ENCODE data around the gene ZNF691.
A peak's percentile ranks its signal among the peaks of the same experiment; 100 is the strongest.
"Not testable (repeated sequence)": the region's sequence is repeated elsewhere in the genome, so short reads cannot be mapped to it uniquely, and the experiment has no call there.

Gene ZNF691, protein sequence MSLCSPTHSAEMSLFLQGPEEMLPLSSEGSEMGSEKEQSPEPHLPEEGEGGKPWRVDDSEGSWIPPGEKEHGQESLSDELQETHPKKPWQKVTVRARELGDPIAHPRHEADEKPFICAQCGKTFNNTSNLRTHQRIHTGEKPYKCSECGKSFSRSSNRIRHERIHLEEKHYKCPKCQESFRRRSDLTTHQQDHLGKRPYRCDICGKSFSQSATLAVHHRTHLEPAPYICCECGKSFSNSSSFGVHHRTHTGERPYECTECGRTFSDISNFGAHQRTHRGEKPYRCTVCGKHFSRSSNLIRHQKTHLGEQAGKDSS

DNA sequence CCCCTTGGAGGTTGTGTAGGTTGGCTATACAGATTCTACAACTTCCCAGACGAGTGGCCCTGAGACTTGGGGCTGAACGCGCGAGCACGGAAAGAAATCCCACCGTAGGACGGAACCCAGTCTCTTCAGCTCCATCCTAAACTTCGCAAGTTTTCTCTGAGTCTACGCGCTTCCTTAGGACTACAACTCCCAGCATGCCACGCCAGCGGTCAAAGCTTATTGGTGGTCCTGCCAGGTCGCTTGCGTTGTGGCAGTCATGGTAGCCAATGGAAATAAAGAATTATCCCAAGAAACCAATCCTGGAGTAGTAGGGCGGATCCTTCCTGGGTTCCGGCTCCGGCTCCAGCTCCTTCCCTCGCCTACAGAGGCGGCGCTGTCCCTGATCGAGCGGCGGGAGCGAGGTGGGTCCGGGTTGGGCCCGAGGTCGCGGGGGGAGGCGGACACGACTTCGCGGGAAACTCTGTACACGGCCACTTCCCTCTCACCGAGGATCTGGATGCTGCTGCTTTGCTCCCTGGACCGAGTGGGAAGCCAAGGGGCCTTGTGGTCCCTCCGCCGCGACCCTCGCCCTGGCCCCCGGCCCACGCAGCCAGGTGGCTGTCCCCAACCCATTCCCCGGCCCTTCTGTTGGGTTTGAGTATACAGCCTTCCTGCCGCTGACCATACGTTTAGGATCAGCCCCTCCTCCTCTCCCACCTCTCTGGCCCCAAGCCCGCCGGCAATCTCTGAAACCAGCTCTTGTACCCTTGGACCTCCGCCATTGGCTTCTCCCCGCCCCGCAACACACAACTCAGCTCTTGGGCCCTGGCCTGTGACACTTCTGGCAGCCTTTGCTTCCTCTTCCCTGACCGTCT is at the start of gene ZNF691:
Gene ZNF691, plus strand, starts transcription at position 357 of the 854 bp plus-strand sequence. CDS start 3,046 bp downstream, outside the sequence.
- DNase-seq (ENCODE audit: insufficient read length, low spot score) (peak; percentile 96), FAIRE-seq (peak; percentile 92)
- TF ChIP-seq POLR2A (IDR thresholded peaks at IDR 0.05; ENCODE audit: low read depth, low read length): peak; percentile 67

DNA sequence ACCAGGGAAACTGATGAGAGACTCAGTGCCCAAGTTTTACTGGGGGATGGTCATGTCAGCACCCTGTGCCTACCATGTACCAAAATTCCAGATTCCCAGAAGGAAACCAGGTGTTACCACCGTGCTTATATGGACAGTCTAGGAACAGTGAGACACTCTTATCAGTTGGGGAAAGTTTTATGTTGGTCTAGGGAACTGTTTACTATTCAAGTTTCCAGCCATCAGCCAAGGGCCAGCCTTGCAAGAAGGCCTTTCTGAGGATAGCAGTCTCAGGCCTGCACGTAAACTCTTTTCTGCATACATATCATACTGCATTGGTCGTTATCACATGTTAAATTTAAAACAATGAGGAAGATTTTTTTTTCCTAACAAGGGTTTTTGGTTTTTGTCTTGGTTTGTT is 49.0 kb upstream of the ZNF691 start:
- FAIRE-seq: no peak
- no peak for DNase-seq (ENCODE audit: insufficient read length, low spot score)
- no peak for TF ChIP-seq POLR2A (IDR thresholded peaks at IDR 0.05; ENCODE audit: low read depth, low read length)

DNA sequence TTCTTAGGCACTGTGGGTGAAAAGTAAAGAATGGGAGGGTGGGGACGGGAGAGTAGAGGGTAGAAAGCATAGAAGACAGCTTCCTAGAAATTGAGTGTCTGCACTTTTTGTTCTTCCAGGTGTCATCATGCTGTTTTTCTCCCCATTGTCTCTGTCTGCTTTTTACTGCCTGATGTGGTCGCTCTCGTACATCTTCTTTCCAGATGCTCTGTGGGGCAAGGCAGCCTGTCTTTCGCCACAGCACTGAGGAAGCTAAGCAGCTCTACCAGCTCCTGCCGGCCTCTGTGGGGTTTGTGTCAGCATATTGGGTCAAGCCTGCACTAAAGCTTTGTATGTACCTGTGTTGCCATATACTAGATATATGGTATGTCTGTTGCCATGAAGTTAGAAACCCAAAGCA is 48.4 kb upstream of the ZNF691 start:
- FAIRE-seq (no peak), DNase-seq (ENCODE audit: insufficient read length, low spot score) (no peak)
- no peak for TF ChIP-seq POLR2A (IDR thresholded peaks at IDR 0.05; ENCODE audit: low read depth, low read length)

DNA sequence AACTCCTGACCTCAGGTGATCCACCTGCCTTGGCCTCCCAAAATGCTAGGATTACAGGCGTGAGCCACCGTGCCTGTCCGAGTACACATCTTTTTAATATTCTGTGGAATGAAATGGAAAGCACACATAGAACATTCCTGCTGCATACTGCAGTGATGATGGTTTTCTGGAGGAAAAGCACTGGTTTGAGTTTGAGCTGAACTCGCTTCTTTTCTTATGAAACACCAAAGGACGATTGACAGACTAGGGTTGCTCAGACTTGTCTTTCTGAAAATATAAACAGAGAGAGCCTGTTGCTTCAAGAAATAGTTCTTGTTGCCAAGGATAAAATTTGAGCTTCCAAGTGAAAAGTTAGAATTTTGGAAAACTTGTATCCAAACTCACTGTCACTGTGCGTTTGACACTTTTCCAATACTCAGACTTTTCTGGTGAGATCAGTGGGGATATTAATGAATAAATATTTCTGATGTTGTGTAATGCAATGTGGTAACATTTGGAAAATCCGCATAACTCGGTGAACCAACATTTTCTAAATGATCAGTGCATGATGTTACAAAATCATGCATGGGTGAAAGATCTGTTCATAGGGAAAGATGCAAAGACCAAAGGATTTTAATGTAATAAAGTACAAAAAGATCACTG is 44.5 kb upstream of the ZNF691 start:
- FAIRE-seq (no peak), DNase-seq (ENCODE audit: insufficient read length, low spot score) (no peak)
- no peak for TF ChIP-seq POLR2A (IDR thresholded peaks at IDR 0.05; ENCODE audit: low read depth, low read length)

DNA sequence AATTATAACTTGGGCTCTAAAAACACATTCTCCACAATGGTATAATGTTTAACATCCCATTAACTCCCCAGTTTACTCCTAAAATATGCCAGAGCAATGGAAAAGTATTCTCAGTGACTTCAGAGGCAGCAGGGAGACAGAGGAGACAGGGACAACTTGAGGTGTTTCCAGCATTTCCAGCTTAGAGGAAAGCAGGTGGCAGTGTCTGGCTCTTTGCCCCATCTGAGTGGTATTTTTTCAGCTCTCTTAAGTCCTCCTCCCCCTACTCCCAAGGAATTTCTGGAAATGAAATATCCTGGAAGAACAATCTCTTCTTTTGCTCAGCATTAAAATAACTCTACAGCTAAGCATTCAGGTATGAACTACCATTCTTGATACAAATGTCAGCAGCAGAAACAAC is 40.2 kb upstream of the ZNF691 start:
- TF ChIP-seq POLR2A (IDR thresholded peaks at IDR 0.05; ENCODE audit: low read depth, low read length): no peak
- DNase-seq (ENCODE audit: insufficient read length, low spot score) (no peak), FAIRE-seq (no peak)

DNA sequence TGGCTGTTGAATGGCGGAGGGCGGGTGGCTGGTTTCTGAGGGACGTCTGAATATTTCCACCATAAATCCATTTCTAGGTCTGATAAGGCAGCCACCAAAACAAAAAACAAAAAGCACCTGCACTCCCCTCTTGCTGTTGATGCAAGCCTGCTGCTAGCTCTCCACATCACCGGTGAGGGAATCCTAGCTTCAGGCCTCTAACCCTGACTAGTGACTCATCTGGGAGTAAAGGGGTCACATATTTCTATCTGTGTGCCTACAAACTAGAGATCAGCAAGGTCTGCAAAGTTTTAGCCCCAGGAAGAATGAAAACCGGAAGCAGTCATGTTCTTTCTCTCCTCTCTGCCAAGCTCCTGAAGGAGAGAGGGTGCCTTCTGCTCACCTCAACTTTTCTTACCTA is 39.8 kb upstream of the ZNF691 start:
- FAIRE-seq: no peak

DNA sequence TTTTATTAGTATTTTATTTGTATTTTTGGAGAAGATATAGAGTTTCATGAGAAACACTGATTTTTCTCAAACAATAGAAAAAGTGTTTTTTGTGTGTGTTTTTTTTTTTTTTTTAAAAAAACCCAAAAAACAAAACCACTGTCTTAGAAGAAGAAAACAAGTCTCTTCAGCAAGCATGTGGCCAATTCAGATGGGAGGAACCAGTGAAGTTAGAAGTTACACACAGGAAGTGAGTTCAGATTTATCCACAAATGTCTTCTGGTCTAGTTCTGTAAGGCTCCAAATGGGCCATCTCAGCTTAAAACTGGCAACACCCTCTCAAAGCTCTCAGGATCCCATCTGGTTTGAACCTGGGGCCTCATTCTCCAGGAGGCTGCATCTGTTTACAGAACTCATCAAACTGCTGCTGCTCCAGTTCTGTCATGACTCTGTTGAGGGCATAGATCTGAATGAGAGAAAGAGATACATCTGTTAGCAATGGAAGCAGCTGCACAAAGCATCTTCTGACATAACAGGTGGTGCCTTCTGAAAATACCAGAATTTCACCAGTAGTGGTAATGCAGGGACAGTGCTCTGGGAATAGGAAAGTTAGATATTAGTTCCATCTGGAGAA is 39.3 kb upstream of the ZNF691 start:
- FAIRE-seq: no peak
- TF ChIP-seq POLR2A (IDR thresholded peaks at IDR 0.05; ENCODE audit: low read depth, low read length): no peak
- no peak for DNase-seq (ENCODE audit: insufficient read length, low spot score)

More for the DNA sequence above, 39.8 kb upstream of the ZNF691 start:
- no peak for TF ChIP-seq POLR2A (IDR thresholded peaks at IDR 0.05; ENCODE audit: low read depth, low read length)
- no peak for DNase-seq (ENCODE audit: insufficient read length, low spot score)

DNA sequence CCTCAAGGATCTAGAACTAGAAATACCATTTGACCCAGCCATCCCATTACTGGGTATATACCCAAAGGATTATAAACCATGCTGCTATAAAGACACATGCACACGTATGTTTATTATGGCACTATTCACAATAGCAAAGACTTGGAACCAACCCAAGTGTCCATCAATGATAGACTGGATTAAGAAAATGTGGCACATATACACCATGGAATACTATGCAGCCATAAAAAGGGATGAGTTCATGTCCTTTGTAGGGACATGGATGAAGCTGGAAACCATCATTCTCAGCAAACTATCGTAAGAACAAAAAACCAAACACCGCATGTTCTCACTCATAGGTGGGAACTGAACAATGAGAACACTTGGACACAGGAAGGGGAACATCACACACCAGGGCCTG is 31.6 kb upstream of the ZNF691 start:
- FAIRE-seq; DNase-seq (ENCODE audit: insufficient read length, low spot score): not testable (repeated sequence)

DNA sequence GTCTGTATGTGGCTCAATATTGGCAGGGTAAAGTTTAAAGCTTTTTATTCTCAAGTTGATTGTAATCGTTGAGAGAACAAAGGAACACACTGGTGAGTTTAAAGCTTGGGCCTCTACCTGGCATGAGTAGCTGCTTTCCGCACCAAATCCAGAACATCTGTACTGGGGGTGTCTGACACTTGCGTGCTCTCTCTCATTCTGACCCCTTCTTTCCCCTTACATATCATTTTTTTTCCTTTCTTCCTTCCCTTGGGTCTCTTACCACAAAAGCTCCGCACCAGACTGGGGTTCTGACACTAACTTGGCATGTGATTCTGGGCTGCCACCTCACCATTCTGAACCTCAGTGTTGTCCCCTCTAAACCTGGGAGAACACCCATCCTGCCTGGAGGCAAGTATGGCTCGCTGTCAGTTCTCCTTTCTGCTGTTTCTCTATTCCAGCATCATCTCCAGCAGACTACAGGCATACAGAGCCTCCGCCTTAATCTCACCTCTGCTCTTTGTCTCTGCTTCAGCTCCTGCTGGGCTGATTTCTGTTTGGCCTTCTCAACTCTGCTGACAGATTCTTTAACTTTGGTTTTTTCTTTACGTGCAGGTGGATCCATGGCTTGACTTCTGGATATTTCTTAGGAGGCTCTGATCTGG is 30.4 kb upstream of the ZNF691 start:
- no peak for TF ChIP-seq POLR2A (IDR thresholded peaks at IDR 0.05; ENCODE audit: low read depth, low read length)
- no peak for FAIRE-seq

DNA sequence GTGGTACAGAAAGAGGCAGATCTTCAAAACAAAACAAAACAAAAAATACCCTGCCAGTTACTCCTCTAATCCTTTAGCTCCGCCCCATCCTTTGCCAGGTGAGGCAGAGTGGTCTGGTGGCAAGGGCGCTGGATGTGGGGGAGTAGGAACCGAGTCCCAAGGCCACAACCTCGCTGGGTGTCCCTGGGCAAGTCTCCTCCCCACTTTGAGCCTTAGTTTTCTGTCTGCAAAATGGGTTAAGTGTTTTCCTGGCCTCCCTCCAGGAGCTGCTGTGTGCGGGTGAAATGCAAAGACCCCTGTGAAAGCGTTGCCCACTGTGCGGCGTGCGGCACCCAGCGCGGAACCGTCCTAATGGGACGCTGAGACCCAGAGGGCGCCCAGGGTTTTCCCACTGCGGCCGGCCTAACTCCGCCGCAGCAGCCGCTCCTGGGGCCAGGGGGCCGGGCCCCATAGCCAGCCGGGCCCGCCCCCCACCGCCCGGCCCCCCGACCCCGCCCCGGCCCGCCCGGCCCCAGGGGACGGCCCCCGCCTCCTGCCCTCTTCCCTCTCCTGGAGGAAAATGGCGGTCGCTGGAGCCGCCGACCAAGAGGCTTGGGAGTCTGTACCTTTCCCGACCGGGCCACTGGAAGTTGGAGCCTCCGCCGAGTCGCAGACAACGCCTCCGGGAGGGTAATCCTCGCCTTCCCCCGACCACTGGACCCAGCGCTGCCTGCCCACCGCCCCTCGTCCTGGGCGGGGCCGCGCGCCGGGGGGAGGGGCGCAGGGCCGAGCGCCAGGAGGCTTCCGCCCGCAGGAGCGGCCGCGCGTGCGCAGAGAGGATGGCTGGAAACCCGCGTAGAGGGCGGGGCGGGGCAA is 29.6 kb upstream of the ZNF691 start, which contains the start of the genes ERMAP and SVBP:
Gene ERMAP, plus strand, starts transcription at position 538 of the 855 bp plus-strand sequence. CDS start 13,327 bp downstream, outside the sequence.
Gene SVBP, minus strand, starts transcription at position 813 of the 855 bp plus-strand sequence. CDS start 853 bp downstream, outside the sequence.
- peak; percentile 92 for DNase-seq (ENCODE audit: insufficient read length, low spot score)
- no peak for FAIRE-seq
- TF ChIP-seq POLR2A (IDR thresholded peaks at IDR 0.05; ENCODE audit: low read depth, low read length): peak; percentile 40

More for the DNA sequence above, 30.4 kb upstream of the ZNF691 start:
- no peak for DNase-seq (ENCODE audit: insufficient read length, low spot score)

DNA sequence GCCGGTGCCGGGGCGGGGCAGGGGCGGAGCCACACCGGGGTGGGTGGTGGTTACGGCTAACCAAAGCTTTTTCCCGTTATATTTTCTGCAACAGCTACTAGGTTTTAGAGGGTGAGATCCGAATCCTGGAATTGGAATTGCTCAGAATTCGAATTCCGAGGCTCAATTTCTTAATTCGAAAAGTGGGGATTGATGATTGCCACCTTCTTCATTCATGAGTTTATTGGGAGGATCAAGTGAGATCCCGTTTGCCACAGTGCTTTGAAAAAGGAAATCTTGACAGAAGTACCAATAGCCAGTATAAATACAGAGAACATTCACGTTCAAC is 29.0 kb upstream of the ZNF691 start:
- no peak for DNase-seq (ENCODE audit: insufficient read length, low spot score)
- no peak for FAIRE-seq
- no peak for TF ChIP-seq POLR2A (IDR thresholded peaks at IDR 0.05; ENCODE audit: low read depth, low read length)

DNA sequence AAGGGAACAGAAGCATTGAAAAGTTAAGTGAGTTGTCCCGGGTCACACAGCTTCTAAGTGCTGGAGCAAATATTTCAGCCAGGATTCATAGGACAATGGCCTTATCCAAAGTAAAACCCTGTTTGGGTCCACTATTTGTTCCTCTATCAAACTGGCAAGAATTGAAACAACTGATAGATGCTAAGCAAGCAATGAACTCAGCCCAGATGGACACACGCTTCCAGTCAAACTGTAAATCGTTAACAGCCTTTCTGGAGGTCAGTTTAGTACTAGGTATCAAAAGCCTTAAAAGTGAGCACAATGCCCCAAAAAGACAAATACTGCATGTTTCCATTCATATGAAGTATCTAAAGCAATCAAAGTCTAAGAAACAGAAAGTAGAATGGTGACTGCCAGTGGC is 28.4 kb upstream of the ZNF691 start:
- DNase-seq (ENCODE audit: insufficient read length, low spot score) (no peak), FAIRE-seq (no peak)
- TF ChIP-seq POLR2A (IDR thresholded peaks at IDR 0.05; ENCODE audit: low read depth, low read length): no peak
